Dendritic cell treated with granulocyte-macrophage colony-stimulating factor and Interleukin-4, amounts not matched to agents 40 ng/mL and 50 ng/mL, for 4 days (primary cell): ENCODE measurements around the gene DPAGT1.

Experiments used
- H3K27ac Mint-ChIP-seq: one replicate; pipeline ENCODE4 v1.8.0; 2022; ENCODE audit warnings: mild to moderate bottlenecking, mixed read lengths
- H3K27me3 Mint-ChIP-seq: one replicate; pipeline ENCODE4 v1.8.0; 2022; ENCODE audit warnings: mild to moderate bottlenecking, mixed read lengths
- H3K36me3 Mint-ChIP-seq: one replicate; pipeline ENCODE4 v1.8.0; 2022; ENCODE audit warnings: low read depth, mixed read lengths
- H3K4me1 Mint-ChIP-seq: one replicate; pipeline ENCODE4 v1.8.0; 2022; ENCODE audit warnings: low read depth, mixed read lengths
- H3K4me3 Mint-ChIP-seq: one replicate; pipeline ENCODE4 v1.8.0; 2022; ENCODE audit warnings: mild to moderate bottlenecking, moderate library complexity, mixed read lengths
- H3K9me3 Mint-ChIP-seq: one replicate; pipeline ENCODE4 v1.8.0; 2022; ENCODE audit warnings: mixed read lengths
- intact Hi-C: fragments of 100-400 bp; cut with micrococcal nuclease; formaldehyde crosslinking; loops from one replicate; pipeline ENCODE4 v1.15.0; 2022

DPAGT1 gene

GRCh38 chr11:119093942-119094815 lies 7.5 kb downstream of the DPAGT1 start:
- H3K27ac Mint-ChIP-seq: peak overlapping the region; percentile 90
- intact Hi-C loops: no loop called here
- peaks cover 65% of the 10 kb centered on the region for H3K36me3 Mint-ChIP-seq
- H3K9me3 Mint-ChIP-seq: no peaks in the 10 kb centered on the region
- H3K27me3 Mint-ChIP-seq: no peaks in the 10 kb centered on the region
- peak overlapping the region; percentile 90 for H3K4me3 Mint-ChIP-seq
- peaks cover 52% of the 10 kb centered on the region for H3K4me1 Mint-ChIP-seq

GRCh38 chr11:119092880-119093842 lies 8.5 kb downstream of the DPAGT1 start:
- H3K9me3 Mint-ChIP-seq: no peaks in the 10 kb centered on the region
- peak overlapping the region; percentile 90 for H3K27ac Mint-ChIP-seq
- no peaks in the 10 kb centered on the region for H3K27me3 Mint-ChIP-seq
- H3K36me3 Mint-ChIP-seq: peaks cover 55% of the 10 kb centered on the region
- H3K4me1 Mint-ChIP-seq: peaks cover 54% of the 10 kb centered on the region
- peak overlapping the region; percentile 90 for H3K4me3 Mint-ChIP-seq
- intact Hi-C loops: no loop called here

GRCh38 chr11:119091966-119092879 lies 9.4 kb downstream of the DPAGT1 start:
- H3K27me3 Mint-ChIP-seq: no peaks in the 10 kb centered on the region
- peaks cover 63% of the 10 kb centered on the region for H3K4me1 Mint-ChIP-seq
- H3K27ac Mint-ChIP-seq: no peak overlapping the region
- H3K9me3 Mint-ChIP-seq: no peaks in the 10 kb centered on the region
- peaks cover 45% of the 10 kb centered on the region for H3K36me3 Mint-ChIP-seq
- intact Hi-C loops: no loop called here
- H3K4me3 Mint-ChIP-seq: no peak overlapping the region

GRCh38 chr11:119091178-119091577 lies 10.5 kb downstream of the DPAGT1 start:
- peaks cover 36% of the 10 kb centered on the region for H3K36me3 Mint-ChIP-seq

GRCh38 chr11:119089319-119089718 lies 12.3 kb downstream of the DPAGT1 start:
- Mint-ChIP-seq H3K27ac (no peak overlapping the region), H3K27me3 (no peaks in the 10 kb centered on the region), H3K4me3 (no peak overlapping the region), H3K4me1 (peaks cover 60% of the 10 kb centered on the region), H3K9me3 (no peaks in the 10 kb centered on the region), H3K36me3 (peaks cover 33% of the 10 kb centered on the region)
- intact Hi-C loops: no loop called here

More at GRCh38 chr11:119091178-119091577, 10.5 kb downstream of the DPAGT1 start:
- Mint-ChIP-seq H3K4me1 (peaks cover 64% of the 10 kb centered on the region), H3K27ac (no peak overlapping the region), H3K9me3 (no peaks in the 10 kb centered on the region), H3K27me3 (no peaks in the 10 kb centered on the region), H3K4me3 (no peak overlapping the region)
- intact Hi-C loops: no loop called here

GRCh38 chr11:119088406-119088805 lies 13.2 kb downstream of the DPAGT1 start:
- H3K4me3 Mint-ChIP-seq: no peak overlapping the region
- H3K27me3 Mint-ChIP-seq: no peaks in the 10 kb centered on the region
- H3K36me3 Mint-ChIP-seq: peaks cover 24% of the 10 kb centered on the region
- peak overlapping the region; percentile 8 for H3K27ac Mint-ChIP-seq
- intact Hi-C loops: no loop called here
- H3K4me1 Mint-ChIP-seq: peaks cover 58% of the 10 kb centered on the region
- no peaks in the 10 kb centered on the region for H3K9me3 Mint-ChIP-seq

- peak overlapping the region; percentile 8 for H3K27ac Mint-ChIP-seq
- intact Hi-C loops: no loop called here
- H3K36me3 Mint-ChIP-seq: peaks cover 18% of the 10 kb centered on the region
Measured at GRCh38 chr11:119087747-119088241, 13.9 kb downstream of the DPAGT1 start.

GRCh38 chr11:119087123-119087522 lies 14.5 kb downstream of the DPAGT1 start:
- no peak overlapping the region for H3K4me3 Mint-ChIP-seq

More at GRCh38 chr11:119087747-119088241, 13.9 kb downstream of the DPAGT1 start:
- Mint-ChIP-seq H3K27me3 (no peaks in the 10 kb centered on the region), H3K4me1 (peaks cover 52% of the 10 kb centered on the region), H3K9me3 (no peaks in the 10 kb centered on the region), H3K4me3 (no peak overlapping the region)

GRCh38 chr11:119085437-119085847 lies 16.2 kb downstream of the DPAGT1 start:
- intact Hi-C loops: no loop called here
- Mint-ChIP-seq H3K27ac (peak overlapping the region; percentile 93), H3K9me3 (no peaks in the 10 kb centered on the region), H3K4me3 (peak overlapping the region; percentile 90), H3K36me3 (peaks cover 31% of the 10 kb centered on the region), H3K27me3 (no peaks in the 10 kb centered on the region), H3K4me1 (peaks cover 63% of the 10 kb centered on the region)

More at GRCh38 chr11:119087123-119087522, 14.5 kb downstream of the DPAGT1 start:
- intact Hi-C loops: no loop called here
- Mint-ChIP-seq H3K27me3 (no peaks in the 10 kb centered on the region), H3K36me3 (peaks cover 18% of the 10 kb centered on the region), H3K27ac (no peak overlapping the region), H3K9me3 (no peaks in the 10 kb centered on the region), H3K4me1 (peaks cover 51% of the 10 kb centered on the region)

GRCh38 chr11:119084663-119085436 lies 16.8 kb downstream of the DPAGT1 start, which contains the start of gene HMBS:
Gene HMBS, plus strand, starts transcription at chr11:119084881. Its CDS starts 153 bp downstream, at chr11:119085034.
- peaks cover 37% of the 10 kb centered on the region for H3K36me3 Mint-ChIP-seq

GRCh38 chr11:119081682-119082260 lies 19.9 kb downstream of the DPAGT1 start:
- Mint-ChIP-seq H3K9me3 (no peaks in the 10 kb centered on the region), H3K4me3 (no peak overlapping the region), H3K4me1 (peaks cover 34% of the 10 kb centered on the region), H3K36me3 (peaks cover 68% of the 10 kb centered on the region), H3K27ac (peak overlapping the region; percentile 93), H3K27me3 (no peaks in the 10 kb centered on the region)
- intact Hi-C loops: no loop called here

More at GRCh38 chr11:119084663-119085436, 16.8 kb downstream of the DPAGT1 start, which contains the start of gene HMBS:
- Mint-ChIP-seq H3K9me3 (no peaks in the 10 kb centered on the region), H3K4me1 (peaks cover 60% of the 10 kb centered on the region), H3K27me3 (no peaks in the 10 kb centered on the region), H3K27ac (peak within 1 kb of the TSS; percentile 93), H3K4me3 (peak within 1 kb of the TSS; percentile 90)
- intact Hi-C loops: loop anchor here (1.0 kb wide), 1 partner anchor 28 kb away; the partner anchor contains the start of gene HYOU1
